IMR-90 (cell line): ENCODE data around the gene SURF6.

ENCODE experiments used
- CHD1 ChIP-seq: IDR thresholded peaks from 2 replicates; pipeline ENCODE4 v1.6.1; 2012; ENCODE audit warnings: low read depth, low read length, improper control_type of control experiment
- MAFK ChIP-seq: IDR thresholded peaks from 2 replicates; pipeline ENCODE4 v1.6.1; 2012; ENCODE audit warnings: low read depth, low read length, improper control_type of control experiment
- MAZ ChIP-seq: IDR thresholded peaks from 2 replicates; pipeline ENCODE4 v1.6.1; 2012; ENCODE audit warnings: low read depth, mild to moderate bottlenecking, low read length, improper control_type of control experiment, moderate library complexity, borderline replicate concordance
- MXI1 ChIP-seq: IDR thresholded peaks from 2 replicates; pipeline ENCODE4 v1.6.1; 2012; ENCODE audit warnings: low read depth, mild to moderate bottlenecking, low read length, moderate library complexity, borderline replicate concordance
- NFE2L2 ChIP-seq: fragments of 150-350 bp; IDR thresholded peaks from 2 replicates; pipeline ENCODE4 v1.6.1; 2016; ENCODE audit warnings: low read depth, mild to moderate bottlenecking, low read length
- POLR2A ChIP-seq: IDR thresholded peaks from 2 replicates; pipeline ENCODE4 v1.6.1; 2012; ENCODE audit warnings: mild to moderate bottlenecking, low read depth, low read length
- RAD21 ChIP-seq: IDR thresholded peaks from 2 replicates; pipeline ENCODE4 v1.6.1; 2012; ENCODE audit warnings: low read length, improper control_type of control experiment
- RCOR1 ChIP-seq: IDR thresholded peaks from 2 replicates; pipeline ENCODE4 v1.6.1; 2012; ENCODE audit warnings: mild to moderate bottlenecking, low read length, improper control_type of control experiment; ENCODE audit not compliant: insufficient replicate concordance
- RFX5 ChIP-seq: IDR thresholded peaks from 2 replicates; pipeline ENCODE4 v1.8.0; 2012; ENCODE audit warnings: low read depth, mild to moderate bottlenecking, low read length, moderate library complexity
- SMC3 ChIP-seq: fragments of 150-350 bp; IDR thresholded peaks from 2 replicates; pipeline ENCODE4 v1.6.1; 2016; ENCODE audit warnings: low read depth, mild to moderate bottlenecking, antibody characterized with exemption, low read length, moderate library complexity
- TF ChIP-seq, protein P1 (sequence below): conservative IDR thresholded peaks from 2 replicates; pipeline ENCODE4 v1.5.1; 2012; ENCODE audit warnings: mild to moderate bottlenecking, low read depth, low read length, improper control_type of control experiment
- TF ChIP-seq, protein P2 (sequence below): fragments of 150-350 bp; IDR thresholded peaks from 2 replicates; pipeline ENCODE4 v1.6.1; 2017; ENCODE audit warnings: mild to moderate bottlenecking, antibody characterized with exemption, low read length, low read depth

DNA sequence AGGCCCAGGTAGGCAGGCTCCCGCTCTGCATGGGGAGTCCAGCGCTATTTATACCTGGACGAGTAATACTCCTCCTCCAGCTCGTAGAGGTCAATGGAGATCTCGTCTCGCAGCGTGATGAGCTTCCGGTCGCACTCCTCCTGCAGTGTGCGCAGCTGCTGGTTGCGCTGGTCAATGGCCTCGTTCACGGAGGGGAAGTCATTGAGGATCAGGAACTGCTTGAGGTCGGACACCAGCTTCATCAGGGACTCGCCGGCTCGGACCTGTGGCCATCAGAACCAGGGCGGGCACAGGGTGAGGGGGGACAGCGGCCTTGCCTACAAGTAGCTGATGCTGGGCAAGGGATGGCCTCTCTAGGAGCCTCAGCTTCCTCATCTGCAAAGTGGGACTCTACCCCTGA lies 8.1 kb upstream of the SURF6 start:
- TF ChIP-seq POLR2A (no peak), RFX5 (no peak), MXI1 (no peak), MAZ (no peak), SMC3 (no peak), MAFK (no peak), RCOR1 (no peak), RAD21 (no peak), CHD1 (no peak), NFE2L2 (no peak)
- TF ChIP-seq, protein P1, sequence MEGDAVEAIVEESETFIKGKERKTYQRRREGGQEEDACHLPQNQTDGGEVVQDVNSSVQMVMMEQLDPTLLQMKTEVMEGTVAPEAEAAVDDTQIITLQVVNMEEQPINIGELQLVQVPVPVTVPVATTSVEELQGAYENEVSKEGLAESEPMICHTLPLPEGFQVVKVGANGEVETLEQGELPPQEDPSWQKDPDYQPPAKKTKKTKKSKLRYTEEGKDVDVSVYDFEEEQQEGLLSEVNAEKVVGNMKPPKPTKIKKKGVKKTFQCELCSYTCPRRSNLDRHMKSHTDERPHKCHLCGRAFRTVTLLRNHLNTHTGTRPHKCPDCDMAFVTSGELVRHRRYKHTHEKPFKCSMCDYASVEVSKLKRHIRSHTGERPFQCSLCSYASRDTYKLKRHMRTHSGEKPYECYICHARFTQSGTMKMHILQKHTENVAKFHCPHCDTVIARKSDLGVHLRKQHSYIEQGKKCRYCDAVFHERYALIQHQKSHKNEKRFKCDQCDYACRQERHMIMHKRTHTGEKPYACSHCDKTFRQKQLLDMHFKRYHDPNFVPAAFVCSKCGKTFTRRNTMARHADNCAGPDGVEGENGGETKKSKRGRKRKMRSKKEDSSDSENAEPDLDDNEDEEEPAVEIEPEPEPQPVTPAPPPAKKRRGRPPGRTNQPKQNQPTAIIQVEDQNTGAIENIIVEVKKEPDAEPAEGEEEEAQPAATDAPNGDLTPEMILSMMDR, result no peak
- TF ChIP-seq, protein P2, sequence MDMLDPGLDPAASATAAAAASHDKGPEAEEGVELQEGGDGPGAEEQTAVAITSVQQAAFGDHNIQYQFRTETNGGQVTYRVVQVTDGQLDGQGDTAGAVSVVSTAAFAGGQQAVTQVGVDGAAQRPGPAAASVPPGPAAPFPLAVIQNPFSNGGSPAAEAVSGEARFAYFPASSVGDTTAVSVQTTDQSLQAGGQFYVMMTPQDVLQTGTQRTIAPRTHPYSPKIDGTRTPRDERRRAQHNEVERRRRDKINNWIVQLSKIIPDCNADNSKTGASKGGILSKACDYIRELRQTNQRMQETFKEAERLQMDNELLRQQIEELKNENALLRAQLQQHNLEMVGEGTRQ, result no peak
